Hepatocyte (in vitro differentiated cells): Measurements from ENCODE around the gene POLG. TPM values are rescaled to one million over a fixed set of nuclear protein-coding genes. Genes with fewer than 3 reads are reported as not detected.

Source experiments
- DNase-seq: peaks from one replicate; pipeline ENCODE4 v3.0.0-alpha.2; 2016; ENCODE audit warnings: low spot score
- H2AFZ ChIP-seq: fragments of 200-600 bp; sonication (generic); 2 replicates; pipeline ENCODE4 v1.6.0; 2016; ENCODE audit warnings: antibody characterized with exemption, mild to moderate bottlenecking
- H3K27ac ChIP-seq: fragments of 200-600 bp; sonication (generic); 2 replicates; pipeline ENCODE4 v1.5.1; 2016; ENCODE audit warnings: mild to moderate bottlenecking
- H3K27me3 ChIP-seq: fragments of 200-600 bp; sonication (generic); 2 replicates; pipeline ENCODE4 v1.6.1; 2016
- H3K36me3 ChIP-seq: fragments of 200-600 bp; sonication (generic); replicated peaks from 2 replicates; pipeline ENCODE4 v1.5.1; 2016; ENCODE audit warnings: low read depth; ENCODE audit not compliant: insufficient read depth
- H3K4me1 ChIP-seq: fragments of 200-600 bp; sonication (generic); 2 replicates; pipeline ENCODE4 v1.5.1; 2016; ENCODE audit warnings: mild to moderate bottlenecking, moderate library complexity; ENCODE audit not compliant: insufficient read depth
- H3K4me2 ChIP-seq: fragments of 200-600 bp; sonication (generic); 2 replicates; pipeline ENCODE4 v1.6.0; 2016
- H3K4me3 ChIP-seq: fragments of 200-600 bp; sonication (generic); 2 replicates; pipeline ENCODE4 v1.5.1; 2016; ENCODE audit warnings: mild to moderate bottlenecking
- H3K79me2 ChIP-seq: fragments of 200-600 bp; sonication (generic); 2 replicates; pipeline ENCODE4 v1.6.0; 2017; ENCODE audit warnings: mild to moderate bottlenecking
- H3K9me2 ChIP-seq: fragments of 200-600 bp; sonication (generic); replicated peaks from 2 replicates; pipeline ENCODE4 v1.6.0; 2017; ENCODE audit warnings: mild to moderate bottlenecking; ENCODE audit not compliant: insufficient read depth
- H3K9me3 ChIP-seq: fragments of 200-600 bp; sonication (generic); 2 replicates; pipeline ENCODE4 v1.5.1; 2016; ENCODE audit warnings: low read depth, mild to moderate bottlenecking
- H4K20me1 ChIP-seq: fragments of 200-600 bp; sonication (generic); 2 replicates; pipeline ENCODE4 v1.6.0; 2016; ENCODE audit warnings: mild to moderate bottlenecking; ENCODE audit not compliant: insufficient read depth, poor library complexity, severe bottlenecking
- CTCF ChIP-seq: fragments of 200-600 bp; sonication (generic); IDR thresholded peaks from 2 replicates; pipeline ENCODE4 v1.5.1; 2016; ENCODE audit warnings: antibody characterized with exemption, mild to moderate bottlenecking; ENCODE audit not compliant: poor library complexity
- EZH2 ChIP-seq: fragments of 200-600 bp; sonication (generic); IDR thresholded peaks from 2 replicates; pipeline ENCODE4 v1.6.1; 2016; ENCODE audit warnings: antibody characterized with exemption, mild to moderate bottlenecking, borderline replicate concordance
- EZH2phosphoT487 ChIP-seq: fragments of 200-600 bp; sonication (generic); IDR thresholded peaks from one replicate; pipeline ENCODE4 v1.6.1; 2018; ENCODE audit warnings: antibody characterized with exemption, mild to moderate bottlenecking, low read depth, moderate library complexity; ENCODE audit not compliant: unreplicated experiment, severe bottlenecking
- WGBS: methylation state at CpG from one replicate; pipeline ENCODE4 v1.1.6; 2016; ENCODE audit warnings: low lambda C conversion rate; ENCODE audit errors: missing lambda C conversion rate; 5-methylcytosine and 5-hydroxymethylcytosine counted together
- polyA plus RNA-seq: library from polyadenylated mRNA; unstranded; fragments of >200 nt; fragmentation: Nextera tagmentation; extraction: Ambion mirVana; gene quantifications from 2 replicates; pipeline ENCODE4 v1.2.1, GENCODE V29; 2016
- total RNA-seq: library from RNA; depleted of rRNA; stranded (reverse); fragments of >200 nt; gene quantifications from 2 replicates; pipeline ENCODE4 v1.2.3, GENCODE V29; 2014

POLG gene
- total and polyA plus RNA-seq, 2 experiments from 2014 or later, result 34.0 to 54.0 TPM

- no peak overlapping the region for H3K4me3 ChIP-seq
- H3K9me2 ChIP-seq, result no peaks in the 10 kb centered on the region
- H4K20me1 ChIP-seq, result no peaks in the 10 kb centered on the region
- no peak overlapping the region for H2AFZ ChIP-seq
- DNase-seq, result no peak
- no peak overlapping the region for H3K27ac ChIP-seq
- peaks cover 4% of the 10 kb centered on the region for H3K4me1 ChIP-seq
- peak overlapping the region; percentile 100 for H3K4me2 ChIP-seq
- H3K9me3 ChIP-seq, result no peaks in the 10 kb centered on the region
- H3K79me2 ChIP-seq, result no peaks in the 10 kb centered on the region
- WGBS, result 7% methylated on average over 16 of the region's 16 CpGs
- no peaks in the 10 kb centered on the region for H3K36me3 ChIP-seq
- H3K27me3 ChIP-seq, result peaks cover 91% of the 10 kb centered on the region
- TF ChIP-seq EZH2 (no peak), CTCF (no peak), EZH2phosphoT487 (no peak)
These were observed 23.8 kb upstream of the POLG start for GRCh38 chr15:89358435-89358754.

GRCh38 chr15:89356634-89357298 is 22.1 kb upstream of the POLG start:
- Histone ChIP-seq H3K27ac (no peak overlapping the region), H3K36me3 (no peaks in the 10 kb centered on the region), H3K27me3 (peaks cover 81% of the 10 kb centered on the region), H3K4me1 (peaks cover 4% of the 10 kb centered on the region), H3K4me3 (no peak overlapping the region), H3K4me2 (no peak overlapping the region), H3K79me2 (no peaks in the 10 kb centered on the region), H3K9me3 (no peaks in the 10 kb centered on the region), H2AFZ (no peak overlapping the region), H4K20me1 (no peaks in the 10 kb centered on the region), H3K9me2 (no peaks in the 10 kb centered on the region)
- WGBS, result 36% methylated on average over 13 of the region's 13 CpGs
- DNase-seq, result no peak
- no peak for TF ChIP-seq EZH2phosphoT487
- peak; percentile 43 for TF ChIP-seq CTCF
- TF ChIP-seq EZH2, result no peak

GRCh38 chr15:89353991-89354390 is 19.4 kb upstream of the POLG start:
- no peak overlapping the region for H3K4me2 ChIP-seq
- TF ChIP-seq CTCF (no peak), EZH2phosphoT487 (no peak), EZH2 (no peak)
- no peaks in the 10 kb centered on the region for H3K79me2 ChIP-seq
- H3K27ac ChIP-seq, result no peak overlapping the region
- H4K20me1 ChIP-seq, result no peaks in the 10 kb centered on the region
- no peak overlapping the region for H3K4me3 ChIP-seq
- WGBS, result 62% methylated on average over 2 of the region's 2 CpGs
- no peaks in the 10 kb centered on the region for H3K36me3 ChIP-seq
- H3K4me1 ChIP-seq, result peaks cover 1% of the 10 kb centered on the region
- H3K9me3 ChIP-seq, result no peaks in the 10 kb centered on the region
- peaks cover 61% of the 10 kb centered on the region for H3K27me3 ChIP-seq
- no peak overlapping the region for H2AFZ ChIP-seq
- H3K9me2 ChIP-seq, result no peaks in the 10 kb centered on the region
- DNase-seq, result no peak
